Measurements from ENCODE around the gene ZEB2. TPM values are rescaled to one million over a fixed set of nuclear protein-coding genes. Genes with fewer than 3 reads are reported as not detected.

Gene ZEB2
- polyA plus RNA-seq, 2 donors: 3.7 to 5.9 TPM

DNA sequence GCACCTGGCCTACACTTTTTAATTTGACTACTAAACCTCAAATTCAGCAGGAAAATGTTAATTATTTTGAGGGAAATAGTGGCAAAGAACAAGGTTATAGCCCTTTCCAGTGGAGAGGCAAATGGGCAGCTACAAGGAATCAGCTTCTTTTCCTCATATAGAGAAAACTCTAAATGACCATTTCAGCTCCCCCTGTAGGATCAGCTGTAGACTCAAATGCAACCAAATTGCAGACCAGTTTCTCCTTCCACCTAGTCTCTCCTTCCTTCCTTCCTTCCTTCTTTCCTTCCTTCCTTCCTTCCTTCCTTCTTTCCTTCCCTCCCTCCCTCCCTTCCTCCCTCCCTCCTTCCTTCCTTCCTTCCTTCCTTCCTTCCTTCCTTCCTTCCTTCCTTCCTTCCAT lies 158.2 kb downstream of the ZEB2 start:
- Histone ChIP-seq H3K9me3 (ENCODE audit: control insufficient read depth in 2 of 2, insufficient read depth in 1 of 2, low read depth in 1 of 2, low read length in 1 of 2) (no peaks in the 10 kb centered on the region), H3K4me3 (ENCODE audit: low read depth in 1 of 2, low read length in 2 of 2) (no peak overlapping the region), H3K27me3 (ENCODE audit: control insufficient read depth in 1 of 2, insufficient read depth in 2 of 2, low read length in 2 of 2) (no peaks in the 10 kb centered on the region), H3K4me1 (ENCODE audit: control insufficient read depth in 2 of 2, insufficient read depth in 2 of 2, low read length in 1 of 2) (no peaks in the 10 kb centered on the region), H3K27ac (ENCODE audit: low read depth in 2 of 2, low read length in 1 of 2) (no peak overlapping the region), H3K36me3 (ENCODE audit: control insufficient read depth in 2 of 2, insufficient read depth in 2 of 2, low read length in 1 of 2) (no peaks in the 10 kb centered on the region)

DNA sequence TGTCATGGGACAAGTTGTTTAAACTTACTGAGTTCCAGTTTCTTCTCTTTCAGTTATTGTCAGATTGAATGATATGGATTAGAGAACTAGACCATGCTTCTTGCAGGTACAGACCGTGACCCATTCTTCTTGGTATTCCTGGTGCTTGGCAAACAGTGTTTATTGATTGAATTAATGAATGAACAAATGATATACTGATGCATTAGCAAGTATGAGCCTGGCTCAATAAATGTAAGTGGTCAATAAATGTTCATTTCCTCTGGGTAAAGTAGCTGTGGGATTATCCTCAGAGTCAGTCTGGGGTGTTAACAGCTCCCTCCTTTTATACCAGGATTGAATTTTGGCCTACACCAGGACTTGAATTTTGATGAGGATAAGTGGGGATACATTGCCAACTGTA lies 160.2 kb downstream of the ZEB2 start:
- H3K4me1 ChIP-seq (ENCODE audit: control insufficient read depth in 2 of 2, insufficient read depth in 2 of 2, low read length in 1 of 2): no peaks in the 10 kb centered on the region
- 97% methylated on average over 1 of the region's 1 CpG for WGBS, 2 donors
- H3K9me3 ChIP-seq (ENCODE audit: control insufficient read depth in 2 of 2, insufficient read depth in 1 of 2, low read depth in 1 of 2, low read length in 1 of 2): no peaks in the 10 kb centered on the region
- no peak overlapping the region for H3K4me3 ChIP-seq (ENCODE audit: low read depth in 1 of 2, low read length in 2 of 2)
- no peaks in the 10 kb centered on the region for H3K36me3 ChIP-seq (ENCODE audit: control insufficient read depth in 2 of 2, insufficient read depth in 2 of 2, low read length in 1 of 2)
- H3K27me3 ChIP-seq (ENCODE audit: control insufficient read depth in 1 of 2, insufficient read depth in 2 of 2, low read length in 2 of 2): no peaks in the 10 kb centered on the region
- H3K27ac ChIP-seq (ENCODE audit: low read depth in 2 of 2, low read length in 1 of 2): no peak overlapping the region

DNA sequence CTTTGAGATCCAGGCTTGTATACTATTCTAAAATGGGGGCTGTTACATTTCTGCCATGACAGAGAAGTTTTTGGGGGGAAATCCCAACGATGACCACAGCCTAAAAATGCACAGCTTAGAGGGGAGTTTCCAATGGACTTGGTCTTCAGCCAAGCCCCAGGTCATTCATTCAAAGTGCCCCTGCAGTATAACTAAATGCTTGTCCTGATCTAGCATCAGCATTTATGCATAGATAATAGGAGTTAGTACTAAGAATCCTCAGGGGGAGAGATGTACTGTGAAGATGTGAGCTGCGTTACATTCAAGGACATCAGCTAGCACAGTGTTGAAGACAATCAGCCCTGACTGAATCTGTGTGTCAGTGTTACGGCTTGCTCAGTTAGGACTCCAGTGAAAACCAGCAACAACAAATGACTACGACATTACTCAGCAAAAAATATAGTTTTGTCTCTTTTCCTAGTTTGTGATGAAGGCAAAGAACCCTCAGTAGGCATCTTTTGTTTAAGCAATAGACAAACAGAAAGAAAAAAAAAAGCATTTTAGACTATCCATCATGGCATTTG lies 160.9 kb downstream of the ZEB2 start:
- no peaks in the 10 kb centered on the region for H3K27me3 ChIP-seq (ENCODE audit: control insufficient read depth in 1 of 2, insufficient read depth in 2 of 2, low read length in 2 of 2)
- H3K27ac ChIP-seq (ENCODE audit: low read depth in 2 of 2, low read length in 1 of 2): no peak overlapping the region
- no peak overlapping the region for H3K4me3 ChIP-seq (ENCODE audit: low read depth in 1 of 2, low read length in 2 of 2)
- WGBS, 2 donors: 76% methylated on average over 4 of the region's 4 CpGs
- no peaks in the 10 kb centered on the region for H3K9me3 ChIP-seq (ENCODE audit: control insufficient read depth in 2 of 2, insufficient read depth in 1 of 2, low read depth in 1 of 2, low read length in 1 of 2)
- H3K4me1 ChIP-seq (ENCODE audit: control insufficient read depth in 2 of 2, insufficient read depth in 2 of 2, low read length in 1 of 2): no peaks in the 10 kb centered on the region
- no peaks in the 10 kb centered on the region for H3K36me3 ChIP-seq (ENCODE audit: control insufficient read depth in 2 of 2, insufficient read depth in 2 of 2, low read length in 1 of 2)

DNA sequence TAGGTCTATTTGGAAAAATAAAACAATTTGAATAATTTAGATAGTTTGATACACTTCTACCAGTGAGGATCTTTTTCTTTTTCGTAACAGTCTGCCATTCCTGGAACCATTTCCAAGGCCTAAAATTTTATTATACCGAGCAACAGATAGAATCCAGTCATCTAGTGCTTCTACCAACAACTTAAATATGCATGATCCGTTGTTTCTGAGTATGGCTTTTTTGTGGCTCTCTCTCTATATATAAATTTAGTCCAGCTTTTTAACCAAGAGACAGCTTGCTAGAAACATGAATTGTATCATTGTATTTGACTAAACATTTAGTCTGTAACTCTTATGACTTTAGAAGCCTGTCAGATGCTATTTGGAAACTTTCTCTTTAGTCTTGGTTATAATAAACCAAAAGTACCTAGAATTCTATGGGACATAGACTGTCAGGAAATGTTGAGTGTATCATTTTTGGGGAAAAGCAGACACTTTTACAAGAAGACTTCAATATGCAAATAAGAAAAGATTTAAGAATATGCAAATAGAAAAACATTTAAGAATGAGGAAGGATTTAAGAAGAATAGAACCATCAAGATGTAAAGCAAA lies 161.4 kb downstream of the ZEB2 start:
- no peak overlapping the region for H3K27ac ChIP-seq (ENCODE audit: low read depth in 2 of 2, low read length in 1 of 2)

DNA sequence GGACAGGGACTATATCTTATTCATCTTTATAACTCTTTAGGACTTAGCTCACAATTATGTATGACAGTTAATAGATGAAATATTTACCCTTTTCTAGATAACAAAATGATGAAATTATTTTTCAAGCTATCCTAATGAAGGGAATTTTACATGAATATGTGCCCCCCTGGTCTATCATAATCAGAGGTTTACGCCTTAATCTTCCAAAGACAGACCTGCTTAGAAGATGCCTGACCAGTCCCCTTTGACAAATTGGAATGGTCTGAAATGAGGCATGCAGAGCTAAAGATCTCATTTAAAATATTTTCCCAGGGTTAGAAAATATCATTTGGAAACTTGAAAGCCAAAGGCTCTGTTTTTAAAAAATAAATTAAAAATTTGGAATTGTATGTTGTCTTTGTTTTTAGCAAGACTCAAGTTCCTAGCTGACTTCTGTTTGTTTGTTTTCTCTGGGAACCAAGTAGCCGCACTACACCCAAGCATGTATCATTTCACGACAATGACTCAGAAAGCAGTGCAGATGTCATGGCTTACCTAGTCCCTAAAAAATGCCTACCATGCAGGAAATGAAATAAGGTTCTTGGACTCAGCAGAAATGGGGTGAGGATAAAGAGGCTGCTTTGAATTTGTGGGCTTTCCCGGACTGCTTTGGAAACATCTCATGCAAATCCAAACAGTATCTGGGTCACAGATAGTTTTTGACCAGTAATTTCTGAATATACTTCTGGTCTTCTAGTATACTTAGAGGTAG lies 162.1 kb downstream of the ZEB2 start:
- Histone ChIP-seq H3K27me3 (ENCODE audit: control insufficient read depth in 1 of 2, insufficient read depth in 2 of 2, low read length in 2 of 2) (no peaks in the 10 kb centered on the region), H3K4me1 (ENCODE audit: control insufficient read depth in 2 of 2, insufficient read depth in 2 of 2, low read length in 1 of 2) (no peaks in the 10 kb centered on the region), H3K4me3 (ENCODE audit: low read depth in 1 of 2, low read length in 2 of 2) (no peak overlapping the region), H3K36me3 (ENCODE audit: control insufficient read depth in 2 of 2, insufficient read depth in 2 of 2, low read length in 1 of 2) (no peaks in the 10 kb centered on the region), H3K9me3 (ENCODE audit: control insufficient read depth in 2 of 2, insufficient read depth in 1 of 2, low read depth in 1 of 2, low read length in 1 of 2) (no peaks in the 10 kb centered on the region), H3K27ac (ENCODE audit: low read depth in 2 of 2, low read length in 1 of 2) (no peak overlapping the region)
- 58 to 70% methylated on average over 4 of the region's 4 CpGs for WGBS, 2 donors

More for the DNA sequence above, 161.4 kb downstream of the ZEB2 start:
- H3K9me3 ChIP-seq (ENCODE audit: control insufficient read depth in 2 of 2, insufficient read depth in 1 of 2, low read depth in 1 of 2, low read length in 1 of 2): no peaks in the 10 kb centered on the region
- no peak overlapping the region for H3K4me3 ChIP-seq (ENCODE audit: low read depth in 1 of 2, low read length in 2 of 2)
- WGBS, 2 donors: 76 to 79% methylated on average over 3 of the region's 3 CpGs
- H3K4me1 ChIP-seq (ENCODE audit: control insufficient read depth in 2 of 2, insufficient read depth in 2 of 2, low read length in 1 of 2): no peaks in the 10 kb centered on the region
- no peaks in the 10 kb centered on the region for H3K36me3 ChIP-seq (ENCODE audit: control insufficient read depth in 2 of 2, insufficient read depth in 2 of 2, low read length in 1 of 2)
- no peaks in the 10 kb centered on the region for H3K27me3 ChIP-seq (ENCODE audit: control insufficient read depth in 1 of 2, insufficient read depth in 2 of 2, low read length in 2 of 2)

DNA sequence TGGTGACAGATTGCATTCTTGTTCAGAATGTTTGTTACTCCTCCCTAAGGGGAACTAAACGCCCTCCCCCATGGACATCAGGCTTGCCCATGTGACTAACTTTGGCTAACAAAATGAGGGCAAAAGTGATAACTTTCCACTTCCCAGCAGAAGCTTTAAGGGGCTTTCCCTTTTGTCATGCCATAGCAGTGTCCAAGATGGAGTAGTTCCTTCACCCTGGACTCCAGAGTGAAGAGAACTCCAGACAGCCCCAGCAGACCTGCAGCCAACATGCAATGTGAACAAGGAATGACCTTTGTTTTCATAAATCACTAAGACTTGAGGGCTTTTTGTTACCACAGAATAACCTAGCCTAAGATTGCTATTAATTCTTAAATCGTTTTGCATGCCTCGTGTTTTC lies 163.5 kb downstream of the ZEB2 start:
- Histone ChIP-seq H3K27me3 (ENCODE audit: control insufficient read depth in 1 of 2, insufficient read depth in 2 of 2, low read length in 2 of 2) (no peaks in the 10 kb centered on the region), H3K4me1 (ENCODE audit: control insufficient read depth in 2 of 2, insufficient read depth in 2 of 2, low read length in 1 of 2) (no peaks in the 10 kb centered on the region), H3K9me3 (ENCODE audit: control insufficient read depth in 2 of 2, insufficient read depth in 1 of 2, low read depth in 1 of 2, low read length in 1 of 2) (no peaks in the 10 kb centered on the region), H3K27ac (ENCODE audit: low read depth in 2 of 2, low read length in 1 of 2) (no peak overlapping the region), H3K36me3 (ENCODE audit: control insufficient read depth in 2 of 2, insufficient read depth in 2 of 2, low read length in 1 of 2) (no peaks in the 10 kb centered on the region), H3K4me3 (ENCODE audit: low read depth in 1 of 2, low read length in 2 of 2) (no peak overlapping the region)
- WGBS, 2 donors: 73 to 79% methylated on average over 3 of the region's 3 CpGs

DNA sequence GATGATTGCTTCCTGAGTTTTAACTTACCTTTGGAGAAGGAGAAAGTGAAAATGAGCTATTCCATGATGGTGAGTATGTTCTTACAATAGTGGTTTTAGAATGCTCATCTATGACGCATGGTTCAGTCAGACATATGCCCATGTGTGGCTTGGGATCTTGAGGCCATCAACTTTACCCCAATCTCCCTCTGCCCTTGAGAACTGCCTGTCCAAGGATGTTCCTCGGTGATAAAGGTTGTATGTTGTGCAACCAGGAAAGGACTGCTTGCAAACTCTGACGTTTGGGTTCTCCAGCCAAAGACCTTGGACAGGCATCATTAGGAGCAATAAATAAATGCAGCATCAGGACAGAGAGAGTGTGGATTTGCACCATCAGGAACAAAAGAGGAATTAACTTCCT lies 165.0 kb downstream of the ZEB2 start:
- H3K36me3 ChIP-seq (ENCODE audit: control insufficient read depth in 2 of 2, insufficient read depth in 2 of 2, low read length in 1 of 2): no peaks in the 10 kb centered on the region
- 70 to 82% methylated on average over 3 of the region's 3 CpGs for WGBS, 2 donors
- H3K9me3 ChIP-seq (ENCODE audit: control insufficient read depth in 2 of 2, insufficient read depth in 1 of 2, low read depth in 1 of 2, low read length in 1 of 2): no peaks in the 10 kb centered on the region
- no peak overlapping the region for H3K4me3 ChIP-seq (ENCODE audit: low read depth in 1 of 2, low read length in 2 of 2)
- H3K27ac ChIP-seq (ENCODE audit: low read depth in 2 of 2, low read length in 1 of 2): no peak overlapping the region
- H3K4me1 ChIP-seq (ENCODE audit: control insufficient read depth in 2 of 2, insufficient read depth in 2 of 2, low read length in 1 of 2): no peaks in the 10 kb centered on the region
- H3K27me3 ChIP-seq (ENCODE audit: control insufficient read depth in 1 of 2, insufficient read depth in 2 of 2, low read length in 2 of 2): no peaks in the 10 kb centered on the region

DNA sequence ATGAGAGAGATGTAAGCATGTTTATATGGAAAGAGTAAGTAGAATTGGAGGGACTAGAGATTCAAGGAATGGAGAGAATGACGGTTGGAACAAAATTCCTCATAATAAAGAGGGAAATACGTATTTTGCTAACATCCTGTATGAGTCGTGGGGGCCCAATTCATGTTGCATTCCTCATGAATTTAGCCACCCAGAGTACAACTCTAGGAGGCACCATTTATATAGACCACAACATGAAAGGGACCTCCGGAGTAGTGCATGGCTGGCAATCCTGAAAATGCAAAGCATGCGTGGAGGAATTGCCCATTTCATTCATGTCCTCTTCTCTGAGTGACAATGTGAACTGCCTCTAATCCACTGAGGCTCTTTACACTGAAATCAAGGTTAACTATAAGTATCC lies 168.2 kb downstream of the ZEB2 start:
- Histone ChIP-seq H3K27ac (ENCODE audit: low read depth in 2 of 2, low read length in 1 of 2) (no peak overlapping the region), H3K36me3 (ENCODE audit: control insufficient read depth in 2 of 2, insufficient read depth in 2 of 2, low read length in 1 of 2) (no peaks in the 10 kb centered on the region), H3K9me3 (ENCODE audit: control insufficient read depth in 2 of 2, insufficient read depth in 1 of 2, low read depth in 1 of 2, low read length in 1 of 2) (no peaks in the 10 kb centered on the region), H3K4me1 (ENCODE audit: control insufficient read depth in 2 of 2, insufficient read depth in 2 of 2, low read length in 1 of 2) (no peaks in the 10 kb centered on the region), H3K27me3 (ENCODE audit: control insufficient read depth in 1 of 2, insufficient read depth in 2 of 2, low read length in 2 of 2) (no peaks in the 10 kb centered on the region), H3K4me3 (ENCODE audit: low read depth in 1 of 2, low read length in 2 of 2) (no peak overlapping the region)
- WGBS, 2 donors: 93 to 94% methylated on average over 5 of the region's 5 CpGs

DNA sequence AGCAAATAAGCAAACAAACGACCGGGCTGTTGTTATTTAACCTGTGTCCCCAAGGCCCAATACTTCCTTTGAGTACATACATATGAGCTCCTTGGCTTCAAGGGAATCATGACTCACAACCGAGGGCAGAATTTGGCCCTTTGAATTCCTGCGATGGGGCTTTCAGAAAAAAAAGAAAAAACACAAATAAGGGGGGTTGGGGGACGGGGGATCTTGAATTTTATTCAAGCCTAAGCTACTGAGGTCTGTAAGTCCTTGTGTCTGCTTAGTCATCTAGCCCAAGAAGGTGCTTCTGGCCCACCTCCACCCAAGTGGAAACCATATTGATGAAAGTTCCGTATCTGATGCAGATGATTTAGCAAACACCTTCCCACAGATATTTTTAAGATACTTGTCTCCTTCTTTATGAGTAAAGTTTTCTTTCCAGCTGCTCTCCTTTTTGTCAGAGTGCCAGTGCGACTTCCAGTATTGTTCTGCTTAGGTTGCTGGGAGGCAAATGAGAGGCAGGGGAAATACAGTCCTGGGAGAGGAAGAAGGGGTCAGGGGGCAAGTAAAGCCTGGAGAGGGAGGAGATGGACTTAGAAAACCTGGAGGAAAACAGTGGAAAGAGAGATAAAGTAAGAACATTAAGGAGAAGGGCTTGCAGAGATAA lies 169.6 kb downstream of the ZEB2 start:
- no peak overlapping the region for H3K27ac ChIP-seq (ENCODE audit: low read depth in 2 of 2, low read length in 1 of 2)
- H3K4me3 ChIP-seq (ENCODE audit: low read depth in 1 of 2, low read length in 2 of 2): no peak overlapping the region
- no peaks in the 10 kb centered on the region for H3K9me3 ChIP-seq (ENCODE audit: control insufficient read depth in 2 of 2, insufficient read depth in 1 of 2, low read depth in 1 of 2, low read length in 1 of 2)
- no peaks in the 10 kb centered on the region for H3K36me3 ChIP-seq (ENCODE audit: control insufficient read depth in 2 of 2, insufficient read depth in 2 of 2, low read length in 1 of 2)
- WGBS, 2 donors: 58 to 61% methylated on average over 7 of the region's 7 CpGs
- H3K27me3 ChIP-seq (ENCODE audit: control insufficient read depth in 1 of 2, insufficient read depth in 2 of 2, low read length in 2 of 2): no peaks in the 10 kb centered on the region
- H3K4me1 ChIP-seq (ENCODE audit: control insufficient read depth in 2 of 2, insufficient read depth in 2 of 2, low read length in 1 of 2): no peaks in the 10 kb centered on the region
